SU-DHL-6 (cell line): ENCODE results near the gene ESYT1.

ENCODE experiments used
- CTCF ChIP-seq: fragments of 200-600 bp; sonication (generic); IDR thresholded peaks from one replicate; pipeline ENCODE4 v1.5.1; 2017; ENCODE audit warnings: antibody characterized with exemption, mild to moderate bottlenecking, low read length, moderate library complexity; ENCODE audit not compliant: insufficient read depth, poor library complexity, severe bottlenecking
- EZH2phosphoT487 ChIP-seq: fragments of 200-600 bp; sonication (generic), shearing (Covaris generic); conservative IDR thresholded peaks from 2 replicates; pipeline ENCODE4 v1.6.1; 2018; ENCODE audit warnings: mild to moderate bottlenecking, antibody characterized with exemption, low read length, moderate library complexity, mixed read lengths

DNA sequence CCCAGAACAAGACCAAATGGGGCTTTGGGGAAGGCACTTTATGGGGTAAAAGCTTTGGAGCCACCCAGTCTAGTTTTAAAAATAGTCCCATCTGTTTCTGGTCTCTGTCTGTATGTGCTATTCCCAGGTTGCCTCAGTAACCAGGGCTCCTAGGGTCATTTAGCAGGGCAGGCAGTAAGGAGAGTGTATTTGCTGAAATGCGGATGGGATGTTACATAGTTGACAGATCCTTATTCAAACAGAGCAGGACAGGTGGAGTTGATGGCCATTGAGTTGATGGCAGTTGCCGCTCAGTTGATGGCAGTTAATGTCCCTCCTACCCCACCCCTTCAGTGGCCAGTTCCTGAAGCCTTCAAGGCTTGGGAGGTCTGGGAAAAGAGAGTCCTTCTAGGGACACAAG, 5.4 kb upstream of the ESYT1 start:
- TF ChIP-seq CTCF (no peak), EZH2phosphoT487 (no peak)
